Activated gamma-delta T cell (primary cell): ENCODE measurements around the gene RPL29.
A peak's percentile ranks its signal among the peaks of the same experiment; 100 is the strongest.
"Not testable (repeated sequence)": the region's sequence is repeated elsewhere in the genome, so short reads cannot be mapped to it uniquely, and the experiment has no call there.

Experiments
- DNase-seq: peaks from one replicate; lab custom pipeline; 2025; lab: John Stamatoyannopoulos, UW
- total RNA-seq, 2 donors: gene quantifications; one replicate each; lab custom pipeline; 2026; lab: John Stamatoyannopoulos, UW

RPL29 gene
- 325 to 418 reads per million in 2 donors for total RNA-seq

DNA sequence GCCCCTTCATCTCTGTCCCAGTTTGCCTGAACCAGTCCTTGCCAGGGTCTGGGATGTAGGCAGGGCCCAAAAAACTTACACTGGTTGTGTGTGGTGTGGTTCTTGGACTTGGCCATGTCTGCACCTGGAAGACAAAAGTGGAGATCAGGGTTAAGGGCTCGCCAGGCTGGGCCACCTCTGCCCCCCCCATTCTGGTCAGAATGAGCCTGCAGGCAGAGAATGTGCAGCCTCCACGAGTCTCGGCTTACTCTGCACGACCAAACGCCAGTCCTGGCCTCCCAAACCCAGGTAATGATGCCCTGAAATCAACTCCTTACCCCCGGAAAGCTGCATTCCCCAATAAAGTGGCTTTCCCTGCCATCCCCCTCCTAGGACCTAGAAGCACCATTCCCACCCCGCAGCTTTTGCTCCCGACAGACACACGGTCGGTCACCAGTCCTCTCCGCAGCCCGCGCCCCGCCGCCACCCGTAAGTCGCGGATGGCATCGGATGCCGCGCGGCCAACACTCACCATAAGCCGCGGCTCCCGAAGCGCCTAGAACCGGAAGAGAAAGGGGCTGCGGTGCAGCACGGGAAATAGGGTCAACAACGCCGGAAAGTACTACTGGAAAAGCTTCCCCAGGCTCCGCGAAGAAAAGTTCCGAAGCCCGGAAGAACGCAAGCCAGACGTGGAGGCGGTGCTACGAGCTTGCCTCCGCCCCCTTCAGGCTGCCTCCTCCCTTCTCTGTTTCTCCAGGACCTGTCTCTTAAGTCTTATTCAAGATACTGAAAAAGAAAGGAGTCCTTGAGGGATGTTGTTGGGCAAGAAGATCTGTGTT lies at the start of gene RPL29:
RPL29 (minus strand) TSS at position 550 of the 818 bp plus-strand sequence; CDS start at position 116, 434 bp downstream.
- DNase-seq, result peak; percentile 42

DNA sequence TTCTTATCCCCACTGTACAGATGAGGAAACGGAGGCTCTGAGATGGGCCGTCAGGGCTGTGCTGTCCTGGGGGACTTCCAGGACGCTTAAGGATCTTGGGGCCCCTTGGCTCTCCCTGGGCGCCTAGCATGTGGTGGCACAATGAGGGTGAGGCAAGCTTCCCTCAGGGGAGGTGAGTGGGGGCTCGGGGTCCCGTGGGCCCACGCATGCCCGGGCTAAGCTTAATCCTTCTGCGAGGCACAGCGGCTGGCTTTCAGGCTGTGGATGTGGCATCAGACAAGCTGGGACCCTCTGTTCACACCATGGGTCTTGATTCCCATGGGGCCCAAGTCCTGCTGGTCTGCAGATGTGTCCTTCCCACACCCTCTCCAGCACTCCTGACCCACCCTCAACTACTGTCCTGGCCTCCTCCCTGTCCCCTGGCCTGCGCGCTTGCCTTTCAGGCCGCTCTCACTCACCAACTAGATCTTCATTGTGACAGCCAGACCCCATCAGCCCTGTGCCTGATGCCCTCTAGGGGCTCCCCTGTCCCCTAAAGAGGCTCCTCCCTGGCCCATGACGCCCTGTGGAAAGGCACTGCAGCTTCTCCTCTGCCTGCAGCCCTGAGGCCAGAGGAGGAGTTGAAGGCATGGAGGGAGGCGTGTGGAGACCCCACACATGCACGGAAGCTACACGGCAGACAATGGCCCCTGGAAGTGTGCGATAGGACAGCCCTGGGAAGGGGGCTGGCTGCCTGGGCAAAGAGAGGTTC lies 49.3 kb upstream of the RPL29 start:
- DNase-seq, result no peak

GRCh38 chr3:52043750-52044149 lies 48.1 kb upstream of the RPL29 start:
- DNase-seq, result no peak

DNA sequence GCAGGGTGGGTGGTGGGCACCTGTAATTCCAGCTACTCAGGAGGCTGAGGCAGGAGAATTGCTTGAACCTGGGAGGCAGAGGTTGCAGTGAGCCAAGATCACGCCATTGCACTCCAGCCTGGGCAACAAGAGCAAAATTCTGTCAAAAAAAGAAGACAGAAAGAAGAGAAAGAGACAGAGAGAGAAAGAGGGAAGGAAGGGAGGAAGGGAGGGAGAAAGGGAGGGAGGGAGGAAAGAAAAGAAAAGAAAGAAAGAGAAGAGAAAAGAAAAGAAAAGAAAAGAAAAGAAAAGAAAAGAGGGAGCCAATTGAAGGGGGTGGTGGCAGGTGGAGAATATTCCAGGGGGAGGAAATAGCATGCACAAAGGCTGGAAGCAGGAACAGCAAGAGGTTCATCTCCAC lies 47.3 kb upstream of the RPL29 start:
- DNase-seq, result not testable (repeated sequence)

DNA sequence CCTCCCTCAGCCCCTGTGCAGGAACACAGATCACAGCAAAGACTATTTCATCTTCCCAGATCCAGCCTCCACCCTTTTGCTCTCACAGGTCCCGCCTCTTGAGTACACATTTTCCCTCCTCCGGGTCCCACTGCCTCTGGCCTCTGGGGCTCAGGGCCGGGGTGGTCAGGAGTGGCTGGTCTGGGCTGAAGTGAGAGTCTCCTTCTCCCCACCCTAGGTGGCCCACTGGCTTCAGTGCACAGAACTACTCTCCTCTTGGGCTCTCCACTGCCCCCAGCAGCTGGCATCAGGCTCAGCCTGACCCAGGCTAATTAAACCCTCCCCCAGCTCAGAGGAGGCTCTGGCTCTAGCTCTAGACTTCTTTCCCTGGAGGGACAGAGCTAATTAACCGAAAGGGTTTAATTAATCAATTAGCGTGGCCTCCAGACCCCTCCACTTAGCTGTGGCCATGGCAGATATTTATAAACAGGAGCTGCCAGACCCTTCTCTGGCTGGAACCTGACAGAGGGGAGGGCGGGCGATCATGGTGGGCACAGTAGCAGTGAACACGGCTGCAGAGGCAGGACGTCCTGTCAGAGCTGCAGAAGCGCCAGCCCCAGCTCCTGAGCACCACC lies 45.5 kb upstream of the RPL29 start:
- no peak for DNase-seq

DNA sequence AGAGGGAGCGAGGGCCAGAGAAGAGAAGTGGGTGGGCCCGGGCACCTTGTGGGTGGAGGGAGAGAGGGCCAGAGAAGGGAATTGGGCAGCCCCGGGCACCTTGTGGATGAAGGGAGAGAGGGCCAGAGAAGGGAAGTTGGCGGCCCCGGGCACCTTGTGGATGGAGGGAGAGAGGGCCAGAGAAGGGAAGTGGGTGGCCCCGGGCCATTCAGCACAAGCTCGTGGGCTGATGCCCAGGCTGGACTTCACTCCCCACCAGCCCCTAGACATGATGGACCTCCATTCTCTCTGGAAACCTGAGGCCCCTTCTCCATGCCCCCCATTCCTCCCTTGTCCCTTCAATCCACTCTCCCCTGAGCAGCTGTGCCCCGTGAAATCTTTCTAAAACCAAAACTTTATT lies 44.9 kb upstream of the RPL29 start:
- no peak for DNase-seq

- DNase-seq, result no peak
Measured at GRCh38 chr3:52039846-52040245, 44.2 kb upstream of the RPL29 start.

DNA sequence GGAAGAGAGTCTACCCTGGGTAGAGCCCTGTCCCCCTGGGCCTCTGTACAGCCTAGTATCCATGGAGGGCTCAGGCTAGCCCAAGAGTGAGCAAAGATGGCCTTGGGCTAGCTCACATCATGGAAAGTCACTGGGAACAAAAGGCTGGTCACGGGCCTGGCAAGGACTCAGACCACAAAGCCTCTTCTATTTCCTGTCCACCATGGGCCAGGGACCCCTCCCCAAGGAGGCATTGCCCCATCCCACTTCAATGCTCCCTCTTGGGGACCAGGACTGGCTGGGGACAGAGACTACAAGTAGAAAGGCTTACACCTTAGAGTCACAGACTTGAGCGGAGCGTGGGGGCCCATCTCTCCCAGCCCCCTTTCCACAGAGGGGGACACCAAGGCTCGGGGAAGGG lies 43.7 kb upstream of the RPL29 start:
- no peak for DNase-seq

- no peak for DNase-seq
Measured at GRCh38 chr3:52038227-52038626, 42.5 kb upstream of the RPL29 start.

- DNase-seq, result no peak
Measured at GRCh38 chr3:52037291-52037690, 41.6 kb upstream of the RPL29 start.

- no peak for DNase-seq
Measured at GRCh38 chr3:52036829-52037228, 41.1 kb upstream of the RPL29 start.

DNA sequence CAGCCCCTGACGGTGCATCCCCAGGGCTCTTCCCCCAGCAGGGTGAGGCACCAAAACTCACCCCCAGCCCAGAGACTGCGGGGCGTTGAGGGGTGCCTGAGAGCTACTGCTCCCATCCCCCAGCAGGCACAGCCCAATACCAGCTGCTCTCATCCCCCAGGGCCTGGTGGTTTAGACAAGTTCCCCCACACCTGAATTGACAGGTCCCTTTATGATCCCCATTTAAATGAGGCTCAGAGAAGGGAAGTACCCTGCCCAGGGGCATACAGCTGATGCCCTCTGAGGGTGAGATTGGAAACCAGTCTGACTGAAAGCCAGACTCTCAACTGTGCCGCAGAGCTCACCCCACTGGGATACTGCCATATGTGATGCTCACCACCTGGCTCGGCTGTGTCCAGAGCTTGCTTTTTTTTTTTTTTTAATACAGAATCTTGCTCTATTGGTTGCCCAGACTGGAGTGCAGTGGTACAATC lies 40.6 kb upstream of the RPL29 start:
- no peak for DNase-seq

DNA sequence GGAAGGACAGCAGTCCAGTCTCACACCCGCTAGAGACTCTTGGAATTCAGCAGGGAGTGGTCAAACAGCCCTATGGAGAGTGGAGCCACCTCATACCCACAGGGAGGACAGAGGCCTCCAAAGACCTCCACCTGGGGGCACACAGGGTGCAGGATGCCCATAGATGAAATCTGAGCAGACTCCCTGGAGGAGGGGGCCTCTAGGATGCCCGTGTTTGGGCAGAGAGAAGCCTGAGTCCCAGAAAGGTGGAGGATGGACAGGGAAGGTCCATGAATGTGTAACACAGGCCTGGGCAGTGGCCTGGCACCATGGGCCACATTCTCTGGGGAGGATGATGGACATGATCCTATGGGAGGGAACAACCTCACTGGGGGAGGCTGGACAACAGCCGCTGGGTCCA lies 39.0 kb upstream of the RPL29 start:
- DNase-seq, result no peak

DNA sequence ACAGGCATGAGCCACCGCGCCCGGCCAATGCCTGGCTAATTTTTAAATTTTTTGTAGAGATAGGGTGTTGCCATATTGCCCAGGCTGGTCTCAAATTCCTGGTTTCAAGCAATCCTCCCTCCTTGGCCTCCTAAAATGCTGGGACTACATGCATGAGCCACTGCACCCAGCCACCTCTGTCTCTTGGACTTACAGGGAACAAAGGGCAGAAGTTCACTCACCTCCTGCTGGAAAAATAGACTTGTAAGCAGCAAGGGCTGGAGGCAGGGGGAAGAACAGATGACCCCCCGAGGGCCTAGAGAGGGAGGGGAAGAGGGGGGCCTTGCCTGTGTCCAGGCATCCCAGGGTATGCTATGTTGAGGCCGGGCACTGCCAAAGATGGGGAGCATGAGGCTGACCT lies 38.5 kb upstream of the RPL29 start:
- no peak for DNase-seq

- not testable (repeated sequence) for DNase-seq
Measured at GRCh38 chr3:52033748-52034147, 38.1 kb upstream of the RPL29 start.

- no peak for DNase-seq
Measured at GRCh38 chr3:52032702-52033408, 37.2 kb upstream of the RPL29 start.

- DNase-seq, result no peak
Measured at GRCh38 chr3:52031896-52032295, 36.2 kb upstream of the RPL29 start.

GRCh38 chr3:52030714-52031310 lies 35.1 kb upstream of the RPL29 start:
- no peak for DNase-seq

- no peak for DNase-seq
Measured at GRCh38 chr3:52029535-52029934, 33.8 kb upstream of the RPL29 start.

- DNase-seq, result no peak
Measured at GRCh38 chr3:52029053-52029452, 33.4 kb upstream of the RPL29 start.

DNA sequence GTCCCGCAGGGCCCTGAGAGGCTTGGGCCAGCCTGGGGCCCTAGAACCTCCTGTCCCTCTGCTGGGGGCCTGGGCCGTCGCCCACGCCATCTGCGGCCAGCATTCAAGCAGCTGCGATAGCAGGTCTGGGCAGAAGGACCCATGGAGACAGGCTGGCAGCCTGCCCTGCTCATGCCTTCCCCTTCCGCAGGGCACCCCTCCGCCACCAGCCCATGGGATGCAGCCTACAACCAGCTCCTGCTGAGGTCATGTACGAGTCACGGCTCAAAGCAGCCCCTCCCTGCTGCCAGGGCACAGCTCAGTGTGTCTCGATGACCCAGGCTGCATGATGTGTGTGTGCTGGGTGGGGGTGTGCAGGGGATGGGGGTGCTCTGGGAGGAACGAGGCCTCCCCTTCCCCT lies 32.9 kb upstream of the RPL29 start:
- DNase-seq, result no peak

DNA sequence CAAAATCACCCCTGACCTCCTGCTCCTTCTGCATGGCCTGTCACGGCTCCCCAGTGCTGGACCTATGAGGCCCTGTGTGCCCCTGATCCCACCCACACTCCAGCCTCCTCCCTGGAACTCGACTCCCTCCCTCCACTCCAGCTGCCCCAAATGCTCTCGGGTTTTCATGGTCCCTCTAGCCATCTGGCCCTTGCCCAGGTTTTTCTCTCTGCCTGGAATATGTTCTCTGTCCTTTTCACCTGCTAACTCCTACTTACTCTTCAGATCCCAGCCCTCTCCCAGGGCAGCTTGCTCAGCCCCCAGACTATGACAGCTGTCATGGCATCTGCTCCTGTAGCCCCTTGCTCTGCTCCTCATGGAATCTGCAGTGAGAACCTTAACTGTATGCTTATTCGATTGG lies 30.3 kb upstream of the RPL29 start:
- no peak for DNase-seq
